H1 (cell line): ENCODE data around the gene EXOC5. TPM values are rescaled to one million over a fixed set of nuclear protein-coding genes. Genes with fewer than 3 reads are reported as not detected.
A peak's percentile ranks its signal among the peaks of the same experiment; 100 is the strongest.

ENCODE experiments used
- CTCF ChIA-PET: fragments of 300-600 bp; sonication (Branson Sonifier 250); formaldehyde crosslinking; loops from one replicate; lab custom pipeline; 2021; ENCODE audit not compliant: partially characterized antibody; lab: Charles Lee
- POLR2A ChIA-PET: fragments of 300-600 bp; sonication (Branson Sonifier 250); formaldehyde crosslinking; loops from one replicate; lab custom pipeline; 2021; ENCODE audit warnings: inconsistent platforms; ENCODE audit not compliant: partially characterized antibody; lab: Charles Lee
- DNase-seq, 2 experiments: peaks; one replicate each; pipeline versions ENCODE4 v3.0.0 to v3.0.0-alpha.2; 2010 to 2022; ENCODE audit warnings: low spot score in 2 of 2, low read depth in 1 of 2, mixed read lengths in 1 of 2
- FAIRE-seq: peaks from 2 replicates; lab custom pipeline; 2011; peaks lifted over from hg19 to GRCh38; lab: Jason Lieb, UNC
- H2AFZ ChIP-seq: 2 replicates; pipeline ENCODE4 v1.8.1; 2012; ENCODE audit warnings: low read length, inconsistent platforms
- H2AK5ac ChIP-seq: 2 replicates; pipeline ENCODE4 v1.6.1; 2013; ENCODE audit warnings: low read depth, low read length
- H2BK120ac ChIP-seq: replicated peaks from 2 replicates; pipeline ENCODE3; 2013; ENCODE audit warnings: low read depth, low read length, inconsistent platforms
- H2BK12ac ChIP-seq: 2 replicates; pipeline ENCODE4 v1.6.1; 2013; ENCODE audit warnings: low read depth, low read length
- H2BK15ac ChIP-seq: 2 replicates; pipeline ENCODE4 v1.6.1; 2013; ENCODE audit warnings: low read length
- H2BK20ac ChIP-seq: 2 replicates; pipeline ENCODE4 v1.6.1; 2013; ENCODE audit warnings: low read length
- H2BK5ac ChIP-seq: 2 replicates; pipeline ENCODE4 v1.6.1; 2013; ENCODE audit warnings: low read depth, low read length
- H3K14ac ChIP-seq: 2 replicates; pipeline ENCODE4 v1.6.1; 2013; ENCODE audit warnings: inconsistent platforms; ENCODE audit not compliant: insufficient read length
- H3K18ac ChIP-seq: 2 replicates; pipeline ENCODE4 v1.6.1; 2013; ENCODE audit warnings: low read length; ENCODE audit errors: extremely low read depth
- H3K23ac ChIP-seq: 2 replicates; pipeline ENCODE4 v1.6.1; 2013; ENCODE audit warnings: inconsistent platforms; ENCODE audit not compliant: insufficient read length
- H3K23me2 ChIP-seq: 2 replicates; pipeline ENCODE4 v1.6.1; 2013; ENCODE audit warnings: low read depth, low read length
- H3K27ac ChIP-seq: 2 replicates; pipeline ENCODE4 v1.6.1; 2011; ENCODE audit warnings: low read depth, low read length, inconsistent platforms
- H3K27me3 ChIP-seq, 4 experiments: replicated peaks in 1 of 4; 1 replicate in 1 of 4; 2 replicates in 3 of 4; pipeline versions ENCODE4 v1.6.1 to v1.8.1; 2011 to 2013; ENCODE audit warnings: low read length in 3 of 4, mild to moderate bottlenecking in 3 of 4, inconsistent platforms in 2 of 4, mixed read lengths in 2 of 4, moderate library complexity in 1 of 4; ENCODE audit not compliant: control insufficient read depth in 3 of 4, insufficient read depth in 3 of 4; ENCODE audit errors: extremely low read depth in 1 of 4
- H3K36me3 ChIP-seq, 4 experiments: 2 replicates each; pipeline versions ENCODE4 v1.6.1 to v1.8.1; 2011 to 2013; ENCODE audit warnings: mild to moderate bottlenecking in 4 of 4, low read length in 3 of 4, moderate library complexity in 2 of 4, control low read depth in 1 of 4, inconsistent platforms in 1 of 4; ENCODE audit not compliant: insufficient read depth in 4 of 4, control insufficient read depth in 2 of 4
- H3K4ac ChIP-seq: replicated peaks from 2 replicates; pipeline ENCODE3; 2013; ENCODE audit warnings: low read length, low read depth, mixed read lengths, inconsistent platforms; ENCODE audit not compliant: insufficient read length
- H3K4me1 ChIP-seq, 4 experiments: replicated peaks in 1 of 4; 1 replicate in 1 of 4; 2 replicates in 3 of 4; pipeline versions ENCODE4 v1.6.1 to v1.8.1; 2011 to 2013; ENCODE audit warnings: low read length in 3 of 4, inconsistent platforms in 2 of 4, mixed read lengths in 1 of 4; ENCODE audit not compliant: insufficient read depth in 4 of 4, control insufficient read depth in 3 of 4
- H3K4me2 ChIP-seq, 2 experiments: 2 replicates each; pipeline versions ENCODE4 v1.6.1 to v1.8.1; 2011 to 2013; ENCODE audit warnings: low read depth in 2 of 2, low read length in 2 of 2, control low read depth in 1 of 2, inconsistent platforms in 1 of 2, mild to moderate bottlenecking in 1 of 2; ENCODE audit not compliant: insufficient read depth in 1 of 2
- H3K4me3 ChIP-seq, 4 experiments: fragments of 200-600, 300-600 bp in 1 of 4; sonication (generic), shearing (Covaris generic), sonication (Bioruptor Twin) in 1 of 4; 2 replicates each; pipeline versions ENCODE4 v1.5.1 to v1.8.1; 2011 to 2016; ENCODE audit warnings: low read length in 4 of 4, low read depth in 3 of 4, control low read depth in 2 of 4, inconsistent platforms in 2 of 4, mild to moderate bottlenecking in 2 of 4, mixed read lengths in 1 of 4, moderate library complexity in 1 of 4; ENCODE audit not compliant: insufficient read depth in 2 of 4; ENCODE audit errors: extremely low read depth in 1 of 4
- H3K56ac ChIP-seq: replicated peaks from 2 replicates; pipeline ENCODE3; 2013; ENCODE audit warnings: low read depth, mild to moderate bottlenecking, mixed read lengths, low read length, inconsistent platforms; ENCODE audit not compliant: insufficient read length
- H3K79me1 ChIP-seq: 2 replicates; pipeline ENCODE4 v1.6.1; 2013; ENCODE audit warnings: low read depth, low read length, control low read depth
- H3K79me2 ChIP-seq, 2 experiments: 2 replicates each; pipeline versions ENCODE4 v1.6.1 to v1.8.1; 2012 to 2013; ENCODE audit warnings: low read length in 2 of 2, mild to moderate bottlenecking in 2 of 2, inconsistent platforms in 1 of 2; ENCODE audit not compliant: insufficient read depth in 2 of 2, control insufficient read depth in 1 of 2
- H3K9ac ChIP-seq, 4 experiments: replicated peaks in 1 of 4; 1 replicate in 1 of 4; 2 replicates in 3 of 4; pipeline versions ENCODE4 v1.6.1 to v1.8.1; 2011 to 2013; ENCODE audit warnings: low read depth in 3 of 4, low read length in 3 of 4, control low read depth in 2 of 4, mild to moderate bottlenecking in 2 of 4, moderate library complexity in 2 of 4, inconsistent platforms in 1 of 4; ENCODE audit errors: extremely low read depth in 1 of 4
- H3K9me3 ChIP-seq, 2 experiments: 2 replicates each; pipeline versions ENCODE4 v1.6.1 to v1.8.1; 2012 to 2013; ENCODE audit warnings: mild to moderate bottlenecking in 2 of 2, moderate library complexity in 2 of 2, control low read depth in 1 of 2, inconsistent platforms in 1 of 2, low read depth in 1 of 2, low read length in 1 of 2, mixed read lengths in 1 of 2; ENCODE audit not compliant: insufficient read depth in 2 of 2
- H4K20me1 ChIP-seq, 2 experiments: replicated peaks in 1 of 2; 2 replicates each; pipeline versions ENCODE3 to v1.8.1; 2011 to 2013; ENCODE audit warnings: inconsistent platforms in 2 of 2, low read length in 2 of 2, mild to moderate bottlenecking in 1 of 2; ENCODE audit not compliant: insufficient read depth in 2 of 2, control insufficient read depth in 1 of 2
- H4K5ac ChIP-seq: 2 replicates; pipeline ENCODE4 v1.6.1; 2013; ENCODE audit warnings: low read length, low read depth, mixed read lengths, inconsistent platforms; ENCODE audit not compliant: insufficient read length
- H4K8ac ChIP-seq: 2 replicates; pipeline ENCODE4 v1.8.0; 2013; ENCODE audit warnings: mild to moderate bottlenecking, moderate library complexity, low read length, inconsistent platforms; ENCODE audit not compliant: insufficient read depth; ENCODE audit errors: extremely low read depth
- H4K91ac ChIP-seq: replicated peaks from 2 replicates; pipeline ENCODE3; 2013; ENCODE audit warnings: low read length, mixed read lengths, inconsistent platforms; ENCODE audit not compliant: insufficient read length
- BRCA1 ChIP-seq: IDR thresholded peaks from 2 replicates; pipeline ENCODE4 v1.6.1; 2012; ENCODE audit warnings: low read depth, low read length, improper control_type of control experiment
- JUND ChIP-seq: IDR thresholded peaks from 2 replicates; pipeline ENCODE4 v1.6.1; 2011; ENCODE audit warnings: mild to moderate bottlenecking, improper control_type of control experiment, low read length
- KDM1A ChIP-seq: fragments of 200-600, 300-600 bp; sonication (generic); IDR thresholded peaks from 2 replicates; pipeline ENCODE4 v1.7.1; 2016; ENCODE audit warnings: mild to moderate bottlenecking, low read length, borderline replicate concordance
- KDM4A ChIP-seq: IDR thresholded peaks from one replicate; pipeline ENCODE4 v1.7.1; 2012; ENCODE audit warnings: low read depth, mild to moderate bottlenecking, moderate library complexity, low read length, inconsistent platforms; ENCODE audit not compliant: severe bottlenecking
- PHF8 ChIP-seq: fragments of 200-600 bp; sonication (generic); conservative IDR thresholded peaks from 2 replicates; pipeline ENCODE4 v1.7.1; 2012; ENCODE audit warnings: low read depth, mild to moderate bottlenecking, inconsistent platforms, low read length, moderate library complexity
- SAP30 ChIP-seq: fragments of 300-600 bp; sonication (generic); IDR thresholded peaks from 2 replicates; pipeline ENCODE4 v1.7.1; 2012; ENCODE audit warnings: low read length, moderate library complexity, mild to moderate bottlenecking, inconsistent platforms; ENCODE audit not compliant: insufficient read depth, insufficient replicate concordance
- SIN3A ChIP-seq, 2 experiments: IDR thresholded peaks in 1 of 2; conservative IDR thresholded peaks in 1 of 2; 2 replicates each; pipeline ENCODE4 v1.6.1; 2011 to 2012; ENCODE audit warnings: low read length in 2 of 2, improper control_type of control experiment in 1 of 2, low read depth in 1 of 2, mild to moderate bottlenecking in 1 of 2
- TAF1 ChIP-seq: IDR thresholded peaks from 2 replicates; pipeline ENCODE4 v1.6.1; 2011; ENCODE audit warnings: mild to moderate bottlenecking, low read depth, low read length
- TCF12 ChIP-seq: IDR thresholded peaks from 2 replicates; pipeline ENCODE4 v1.6.1; 2011; ENCODE audit warnings: low read depth, mild to moderate bottlenecking, low read length
- WGBS, 2 experiments: shearing (Covaris generic) in 1 of 2; methylation state at CpG; one replicate each; pipeline versions ENCODE4 v1.1.6 to v1.1.7; 2013 to 2015; ENCODE audit warnings: low lambda C conversion rate in 2 of 2, mixed read lengths in 2 of 2, inconsistent platforms in 1 of 2, low coverage in 1 of 2, missing lambda C conversion rate in 1 of 2; ENCODE audit not compliant: insufficient replicate concordance in 2 of 2, insufficient coverage in 1 of 2, insufficient read length in 1 of 2; ENCODE audit errors: extremely low coverage in 1 of 2, missing lambda C conversion rate in 1 of 2; 5-methylcytosine and 5-hydroxymethylcytosine counted together
- polyA plus RNA-seq, 7 experiments: library from polyadenylated mRNA; depleted of rRNA in 3 of 7; stranded (reverse) in 5 of 7; unstranded in 2 of 7; fragments of >200 nt in 5 of 7; fragments of 200-250 nt in 2 of 7; gene quantifications; 1 replicate in 5 of 7; 2 replicates in 1 of 7; 4 replicates in 1 of 7; pipeline versions ENCODE4 v1.2.1 to v1.2.3, GENCODE V29; 2011 to 2013; ENCODE audit warnings: missing spikeins in 2 of 7, mixed read lengths in 2 of 7
- total RNA-seq: library from RNA; stranded (reverse); fragmentation: NEBNext Ultra II Directional; extraction: Animal tissue kit (Norgen Biotek cat#: 25700); gene quantifications from 2 replicates; pipeline ENCODE4 v1.2.1, GENCODE V29; 2021
- TF ChIP-seq, protein P1 (sequence below): IDR thresholded peaks from 2 replicates; pipeline ENCODE4 v1.6.1; 2011; ENCODE audit warnings: low read depth, mild to moderate bottlenecking, low read length; ENCODE audit not compliant: insufficient read depth
- TF ChIP-seq, protein P2 (sequence below): IDR thresholded peaks from 2 replicates; pipeline ENCODE4 v1.6.1; 2012; ENCODE audit warnings: inconsistent platforms

Gene EXOC5
- total and polyA plus RNA-seq, 2 of the 8 experiments (the other 6 are each of a cell fraction or from before 2014, with no cell fraction given): 23.0 to 86.7 TPM

DNA sequence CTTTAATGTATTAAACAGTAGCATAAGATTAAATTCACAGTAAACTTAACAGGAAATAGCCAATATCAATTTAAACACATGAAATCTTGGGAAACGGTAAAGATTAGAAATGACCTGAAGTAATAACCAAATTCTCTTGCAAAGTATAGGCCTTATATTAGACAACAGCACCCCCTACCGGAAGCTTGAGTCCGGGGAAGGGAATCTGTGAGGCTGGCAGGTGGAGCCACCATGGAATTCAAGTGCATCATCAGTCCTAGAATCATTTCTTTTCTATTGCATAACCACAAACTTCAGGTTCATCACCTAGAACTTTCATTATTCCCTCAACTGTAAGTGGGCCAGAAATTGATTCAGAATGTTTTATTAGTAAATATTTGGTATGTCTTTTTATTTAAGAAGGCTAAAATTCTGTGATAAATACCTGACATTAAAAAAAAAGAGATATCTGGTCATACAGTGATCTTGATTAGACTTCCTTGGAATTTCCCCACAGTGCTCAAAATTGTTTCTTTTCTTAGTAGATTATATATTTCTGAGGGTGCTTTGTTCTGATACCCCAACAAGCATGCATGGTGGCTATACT, 48.6 kb upstream of the EXOC5 start:
- no peak overlapping the region for H3K4me2 ChIP-seq
- H3K9me3 ChIP-seq: no peaks in the 10 kb centered on the region
- H3K27me3 ChIP-seq: no peaks in the 10 kb centered on the region
- no peak overlapping the region for H4K5ac ChIP-seq
- no peak overlapping the region for H3K4me3 ChIP-seq
- H3K14ac ChIP-seq: no peak overlapping the region
- no peaks in the 10 kb centered on the region for H3K79me1 ChIP-seq
- H2BK12ac ChIP-seq: no peak overlapping the region
- H4K20me1 ChIP-seq: no peaks in the 10 kb centered on the region
- H2BK5ac ChIP-seq: no peak overlapping the region
- H4K8ac ChIP-seq: no peak overlapping the region
- no peak overlapping the region for H3K23ac ChIP-seq
- no peak overlapping the region for H2BK15ac ChIP-seq
- peak; percentile 91 for FAIRE-seq
- no peak overlapping the region for H3K27ac ChIP-seq
- H3K4ac ChIP-seq: no peak overlapping the region
- DNase-seq: peak; percentile 36 to 82
- no peak overlapping the region for H2BK120ac ChIP-seq
- H3K56ac ChIP-seq: no peak overlapping the region
- H2AK5ac ChIP-seq: no peak overlapping the region
- H3K36me3 ChIP-seq: no peaks in the 10 kb centered on the region
- H3K23me2 ChIP-seq: no peaks in the 10 kb centered on the region
- no peak overlapping the region for H2AFZ ChIP-seq
- no peaks in the 10 kb centered on the region for H3K4me1 ChIP-seq
- H2BK20ac ChIP-seq: no peak overlapping the region
- no peak overlapping the region for H4K91ac ChIP-seq
- no peak overlapping the region for H3K18ac ChIP-seq
- H3K9ac ChIP-seq: no peak overlapping the region
- no peaks in the 10 kb centered on the region for H3K79me2 ChIP-seq
- ChIA-PET CTCF (interaction anchor here (0.7 to 3.3 kb wide), 16 partner anchors 11 to 827 kb away, joined by 3 to 17 read pairs (median 4); no protein-coding TSS in a partner anchor), POLR2A (no interaction called here)
- 21% methylated on average over 3 of the region's 3 CpGs; no CpG with 5 or more reads in 1 of the 2 experiments for WGBS, 2 experiments
- TF ChIP-seq BRCA1: no peak
- no peak for TF ChIP-seq KDM4A
- TF ChIP-seq, protein P1, sequence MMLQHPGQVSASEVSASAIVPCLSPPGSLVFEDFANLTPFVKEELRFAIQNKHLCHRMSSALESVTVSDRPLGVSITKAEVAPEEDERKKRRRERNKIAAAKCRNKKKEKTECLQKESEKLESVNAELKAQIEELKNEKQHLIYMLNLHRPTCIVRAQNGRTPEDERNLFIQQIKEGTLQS: no peak
- no peak for TF ChIP-seq PHF8
- TF ChIP-seq, protein P2, sequence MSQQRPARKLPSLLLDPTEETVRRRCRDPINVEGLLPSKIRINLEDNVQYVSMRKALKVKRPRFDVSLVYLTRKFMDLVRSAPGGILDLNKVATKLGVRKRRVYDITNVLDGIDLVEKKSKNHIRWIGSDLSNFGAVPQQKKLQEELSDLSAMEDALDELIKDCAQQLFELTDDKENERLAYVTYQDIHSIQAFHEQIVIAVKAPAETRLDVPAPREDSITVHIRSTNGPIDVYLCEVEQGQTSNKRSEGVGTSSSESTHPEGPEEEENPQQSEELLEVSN: no peak
- TF ChIP-seq TAF1: no peak
- no peak for TF ChIP-seq SAP30
- no peak for TF ChIP-seq TCF12
- no peak for TF ChIP-seq JUND
- TF ChIP-seq KDM1A: no peak
- no peak for TF ChIP-seq SIN3A (conservative IDR thresholded peaks at IDR 0.05 in 1 of 2, IDR thresholded peaks at IDR 0.05 in 1 of 2; ENCODE audit: low read depth in 1 of 2, low read length in 2 of 2)
